Neutrophil (primary cell): ENCODE results near the gene ARID5A.

Experiments
- H3K27ac ChIP-seq: fragments of 200-600 bp; sonication (generic); 2 replicates; pipeline ENCODE4 v1.5.1; 2016; ENCODE audit warnings: mild to moderate bottlenecking, moderate library complexity
- H3K27me3 ChIP-seq: fragments of 200-600 bp; sonication (generic); 2 replicates; pipeline ENCODE4 v1.6.0; 2016; ENCODE audit warnings: mild to moderate bottlenecking
- H3K36me3 ChIP-seq: fragments of 200-600 bp; sonication (generic); 2 replicates; pipeline ENCODE4 v1.5.1; 2017
- H3K4me1 ChIP-seq, 2 experiments: fragments of 200-600 bp in 1 of 2; sonication (generic) in 1 of 2; 1 replicate in 1 of 2; 2 replicates in 1 of 2; pipeline versions ENCODE4 v1.5.1 to v1.6.1; 2013 to 2016; ENCODE audit warnings: low read depth in 1 of 2, low read length in 1 of 2, mild to moderate bottlenecking in 1 of 2, moderate library complexity in 1 of 2; ENCODE audit not compliant: control insufficient read depth in 1 of 2, insufficient read depth in 1 of 2
- H3K4me3 ChIP-seq, 2 experiments: fragments of 200-600 bp in 1 of 2; sonication (generic) in 1 of 2; 1 replicate in 1 of 2; 2 replicates in 1 of 2; pipeline ENCODE4 v1.5.1; 2013 to 2016; ENCODE audit warnings: low read depth in 1 of 2, low read length in 1 of 2, mild to moderate bottlenecking in 1 of 2, moderate library complexity in 1 of 2
- H3K9me3 ChIP-seq: fragments of 200-600 bp; sonication (generic); 2 replicates; pipeline ENCODE4 v1.5.1; 2016
- CTCF ChIP-seq: fragments of 200-600 bp; sonication (generic); IDR thresholded peaks from 2 replicates; pipeline ENCODE4 v1.5.1; 2016; ENCODE audit warnings: antibody characterized with exemption

ARID5A gene

GRCh38 chr2:96601382-96602292 is 65.1 kb downstream of the ARID5A start:
- H3K4me3 ChIP-seq: no peak overlapping the region

More at GRCh38 chr2:96601382-96602292, 65.1 kb downstream of the ARID5A start:
- H3K27ac ChIP-seq: no peak overlapping the region
- TF ChIP-seq CTCF: no peak
- H3K4me1 ChIP-seq: no peaks in the 10 kb centered on the region
- no peaks in the 10 kb centered on the region for H3K27me3 ChIP-seq
- no peaks in the 10 kb centered on the region for H3K9me3 ChIP-seq
- peaks cover 93% of the 10 kb centered on the region for H3K36me3 ChIP-seq
